ENCODE results near the gene SORBS1.

- TF ChIP-seq CTCF (conservative IDR thresholded peaks at IDR 0.05; ENCODE audit: low read depth, low read length) (no peak), EZH2 (IDR thresholded peaks at IDR 0.05; ENCODE audit: low read length, unreplicated experiment) (no peak), EZH2phosphoT487 (IDR thresholded peaks at IDR 0.05; ENCODE audit: borderline replicate concordance, low read length) (no peak)
Observed at GRCh38 chr10:95339863-95340262, 221.3 kb downstream of the SORBS1 start.
